Muscle of arm (tissue), 14 donors: ENCODE measurements around the gene SCGB1A1. TPM values are rescaled to one million over a fixed set of nuclear protein-coding genes. Genes with fewer than 3 reads are reported as not detected.
"Not testable (repeated sequence)": the region's sequence is repeated elsewhere in the genome, so short reads cannot be mapped to it uniquely, and the experiment has no call there.

Source experiments
- DNase-seq: peaks from one replicate; pipeline ENCODE4 v3.0.0-alpha.2; 2013
- long read RNA-seq, 11 donors: transcript quantifications; one replicate each; lab custom pipeline, GENCODE V29; 2026
- polyA plus RNA-seq, 12 donors: library from polyadenylated mRNA; unstranded; fragments of 120-200 nt; gene quantifications; one replicate each; pipeline ENCODE4 v1.2.1, GENCODE V29; 2013; ENCODE audit not compliant: insufficient read length in 12 of 12

The SCGB1A1 gene, protein sequence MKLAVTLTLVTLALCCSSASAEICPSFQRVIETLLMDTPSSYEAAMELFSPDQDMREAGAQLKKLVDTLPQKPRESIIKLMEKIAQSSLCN
- polyA plus RNA-seq: not detected
- long read RNA-seq, donor 1: 0 reads
- long read RNA-seq, donor 2: 0 reads
- long read RNA-seq, donor 3: 0 reads
- long read RNA-seq, donor 4: 0 reads
- long read RNA-seq, donor 5: 0 reads
- long read RNA-seq, donor 6: 0 reads
- long read RNA-seq, donor 7: 0 reads
- long read RNA-seq, donor 8: 0 reads
- long read RNA-seq, donor 9: 0 reads
- long read RNA-seq, donor 10: 0 reads
- long read RNA-seq, donor 11: 0 reads

DNA sequence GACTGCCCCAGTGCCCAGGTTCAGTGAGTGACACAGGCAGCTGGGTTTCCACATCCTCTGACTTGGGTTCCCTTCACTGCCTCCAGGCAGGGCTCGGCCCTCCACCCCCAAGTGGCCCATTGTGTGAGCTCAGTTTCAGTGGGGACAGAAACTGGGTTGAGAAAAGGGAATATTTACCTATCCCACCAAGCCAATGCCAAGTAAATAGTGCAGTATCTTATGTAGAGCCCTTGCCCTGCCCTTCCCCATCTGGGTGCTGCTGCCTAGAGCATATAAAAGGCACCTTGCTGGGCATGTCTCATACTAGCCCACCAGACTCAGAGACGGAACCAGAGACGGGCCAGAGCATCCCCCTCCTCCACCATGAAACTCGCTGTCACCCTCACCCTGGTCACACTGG lies at the start of gene SCGB1A1:
TSS of gene SCGB1A1 (plus strand) at position 301 of the 400 bp plus-strand sequence. CDS start at position 364, 63 bp downstream.
- no peak for DNase-seq

- DNase-seq: no peak
Measured at GRCh38 chr11:62370743-62371440, 47.9 kb upstream of the SCGB1A1 start.

- no peak for DNase-seq
Measured at GRCh38 chr11:62372871-62373270, 46.0 kb upstream of the SCGB1A1 start.

GRCh38 chr11:62373464-62374119 lies 45.2 kb upstream of the SCGB1A1 start:
- DNase-seq: no peak

DNA sequence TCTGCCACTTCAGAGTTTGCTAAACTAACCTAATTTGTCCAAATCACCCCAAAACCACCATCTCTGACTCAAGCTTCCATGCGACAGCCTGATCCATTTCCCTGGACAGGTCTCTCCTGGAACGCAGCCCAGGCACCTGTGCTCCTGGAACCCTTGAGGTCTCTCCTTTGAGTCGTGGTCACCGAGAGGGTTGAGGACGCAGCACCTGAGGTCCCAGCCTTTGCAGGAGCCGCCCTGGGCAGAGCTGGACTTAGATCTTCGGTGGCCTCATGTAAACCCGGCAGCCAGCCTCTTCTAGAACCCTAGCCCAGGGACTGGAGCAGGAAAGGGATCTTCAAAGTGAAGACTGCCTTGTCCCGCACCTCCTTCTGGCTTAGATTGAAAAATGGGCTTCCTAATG lies 44.0 kb upstream of the SCGB1A1 start:
- DNase-seq: no peak

GRCh38 chr11:62378459-62379063 lies 40.3 kb upstream of the SCGB1A1 start:
- DNase-seq: not testable (repeated sequence)

DNA sequence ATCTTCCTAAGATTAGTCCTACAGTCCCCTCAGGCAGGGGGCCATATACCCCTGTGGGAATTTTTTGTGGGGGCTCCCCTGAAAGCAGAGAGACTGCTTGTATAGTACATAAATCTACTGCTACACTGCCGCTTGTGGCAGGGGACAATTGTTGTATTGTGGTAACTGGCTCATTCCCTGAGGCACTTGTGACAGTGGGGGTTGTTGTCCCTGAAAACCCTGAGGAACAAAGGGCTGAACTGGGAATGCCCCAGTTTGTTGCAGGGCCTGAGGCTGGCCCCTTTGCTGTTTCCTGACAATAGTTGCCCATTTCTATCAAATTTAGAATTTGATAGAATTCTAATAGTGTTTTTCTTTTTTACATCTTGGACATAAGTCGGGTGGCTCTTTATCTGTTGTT lies 39.2 kb upstream of the SCGB1A1 start:
- DNase-seq: not testable (repeated sequence)

DNA sequence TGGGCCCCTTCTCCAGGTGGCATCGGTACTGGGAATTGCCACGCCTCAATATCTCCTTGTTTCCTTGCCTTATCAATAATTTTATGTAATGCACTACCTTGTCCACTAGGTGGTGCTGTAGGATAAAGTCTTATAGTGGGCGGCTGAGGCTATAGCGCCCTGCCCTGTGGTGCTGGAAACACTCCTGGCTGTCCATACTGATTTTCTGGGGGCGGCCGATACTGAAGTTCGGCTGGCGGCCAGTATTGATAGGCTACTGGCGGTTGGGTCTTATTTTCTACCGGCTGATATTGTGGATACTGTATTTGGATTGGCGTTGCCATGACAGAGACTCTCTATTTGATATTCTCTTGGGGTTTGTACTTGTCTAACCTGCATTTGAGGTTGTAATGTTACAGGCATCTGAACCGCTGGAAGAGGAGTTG lies 38.0 kb upstream of the SCGB1A1 start:
- peak; percentile 76 for DNase-seq

DNA sequence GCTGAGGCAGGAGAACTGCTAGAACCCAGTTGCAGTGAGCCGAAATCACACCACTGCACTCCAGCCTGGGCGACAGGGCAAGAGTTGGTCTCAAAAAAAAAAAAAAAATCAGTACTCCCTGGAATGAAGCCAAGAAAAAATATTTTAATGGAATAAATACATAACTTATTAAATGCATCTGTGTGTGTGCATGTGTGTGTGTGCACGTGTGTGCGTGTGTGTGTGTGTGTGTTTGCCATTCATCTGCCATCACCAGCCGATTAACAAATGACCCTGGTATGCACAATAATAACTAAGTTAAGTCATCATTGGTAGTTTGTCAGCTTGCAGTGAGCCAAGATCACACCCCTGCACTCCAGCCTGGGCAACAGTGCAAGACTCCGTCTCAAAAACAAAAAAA lies 35.0 kb upstream of the SCGB1A1 start:
- DNase-seq: no peak

DNA sequence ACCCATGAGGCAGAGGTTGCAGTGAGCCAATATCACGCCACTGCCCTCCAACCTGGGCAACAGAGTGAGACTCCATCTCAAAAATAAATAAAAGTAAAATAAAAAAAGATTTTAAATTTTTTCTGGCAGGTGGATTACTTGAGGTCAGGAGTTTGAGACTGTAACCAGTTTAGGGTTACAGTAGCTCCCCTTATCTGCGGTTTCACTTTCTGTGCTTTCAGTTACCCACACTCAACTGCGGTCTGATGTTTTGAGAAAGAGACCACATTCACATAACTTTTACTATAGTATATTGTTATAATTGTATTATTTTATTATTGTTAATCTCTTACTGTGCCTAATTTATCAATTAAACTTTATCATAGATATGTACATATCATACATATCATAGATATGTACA lies 32.8 kb upstream of the SCGB1A1 start:
- DNase-seq: not testable (repeated sequence)

- DNase-seq: no peak
Measured at GRCh38 chr11:62387381-62387780, 31.5 kb upstream of the SCGB1A1 start.

DNA sequence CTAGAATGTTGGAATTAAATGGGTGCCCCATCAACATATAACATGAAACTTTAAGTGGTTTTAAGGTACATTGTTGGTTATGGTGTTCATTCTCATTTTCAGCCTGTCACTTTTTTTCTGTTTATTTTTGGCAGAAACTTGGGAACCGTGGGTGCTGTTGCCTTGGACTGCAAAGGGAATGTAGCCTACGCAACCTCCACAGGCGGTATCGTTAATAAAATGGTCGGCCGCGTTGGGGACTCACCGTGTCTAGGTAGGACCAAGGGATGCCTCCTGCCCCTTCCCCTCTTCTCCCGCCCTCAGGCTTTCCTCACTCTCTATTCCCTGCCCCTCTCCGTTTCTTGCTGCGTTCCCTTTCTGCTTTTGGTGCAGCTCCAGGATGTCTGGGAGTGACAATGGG lies 29.8 kb upstream of the SCGB1A1 start:
- no peak for DNase-seq

- DNase-seq: no peak
Measured at GRCh38 chr11:62390237-62390636, 28.6 kb upstream of the SCGB1A1 start.

GRCh38 chr11:62390722-62391121 lies 28.1 kb upstream of the SCGB1A1 start:
- DNase-seq: no peak

DNA sequence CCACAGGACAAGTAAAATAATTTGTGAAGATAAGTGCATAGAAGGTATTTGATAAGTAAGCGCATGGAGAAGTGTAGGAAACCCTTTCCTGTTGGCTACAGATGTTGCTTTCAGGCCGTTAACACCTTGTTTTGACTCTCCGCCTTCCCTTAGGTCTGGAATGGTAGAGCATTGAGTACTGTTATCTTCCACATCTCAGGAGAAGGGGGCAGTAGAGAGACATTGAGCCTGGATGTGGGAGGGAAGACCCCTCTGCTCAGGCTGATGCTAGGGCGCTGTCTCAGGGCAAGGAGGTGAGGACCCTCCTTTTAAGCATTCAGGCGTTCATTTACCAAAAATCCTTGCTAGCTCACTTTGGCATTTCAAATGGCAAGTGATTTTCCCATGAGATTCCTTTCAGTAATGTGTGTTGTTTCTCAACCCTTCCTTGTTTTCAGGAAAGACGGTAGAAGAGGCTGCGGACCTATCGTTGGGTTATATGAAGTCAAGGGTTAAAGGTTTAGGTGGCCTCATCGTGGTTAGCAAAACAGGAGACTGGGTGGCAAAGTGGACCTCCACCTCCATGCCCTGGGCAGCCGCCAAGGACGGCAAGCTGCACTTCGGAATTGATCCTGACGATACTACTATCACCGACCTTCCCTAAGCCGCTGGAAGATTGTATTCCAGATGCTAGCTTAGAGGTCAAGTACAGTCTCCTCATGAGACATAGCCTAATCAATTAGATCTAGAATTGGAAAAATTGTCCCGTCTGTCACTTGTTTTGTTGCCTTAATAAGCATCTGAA lies 27.0 kb upstream of the SCGB1A1 start:
- no peak for DNase-seq

DNA sequence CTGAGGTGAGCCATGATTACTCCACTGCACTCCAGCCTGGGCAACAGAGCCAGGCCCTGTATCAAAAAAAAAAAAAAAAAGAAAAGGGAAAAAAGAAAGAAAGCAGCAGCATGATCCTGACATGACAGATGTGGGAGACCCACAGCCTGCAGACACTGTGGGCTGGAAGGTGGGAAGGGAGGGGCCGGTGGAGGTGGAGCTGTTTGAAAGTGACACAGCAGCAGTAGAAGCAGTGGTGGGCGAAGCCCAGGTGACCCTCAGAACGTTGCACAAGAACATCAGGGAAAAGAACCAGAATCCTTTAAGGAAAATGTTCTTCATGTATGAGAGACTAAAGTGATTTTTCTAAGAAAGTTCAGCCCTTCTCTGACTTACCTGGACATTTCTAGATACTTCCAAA lies 26.3 kb upstream of the SCGB1A1 start:
- DNase-seq: no peak

- no peak for DNase-seq
Measured at GRCh38 chr11:62393061-62393611, 25.7 kb upstream of the SCGB1A1 start.

DNA sequence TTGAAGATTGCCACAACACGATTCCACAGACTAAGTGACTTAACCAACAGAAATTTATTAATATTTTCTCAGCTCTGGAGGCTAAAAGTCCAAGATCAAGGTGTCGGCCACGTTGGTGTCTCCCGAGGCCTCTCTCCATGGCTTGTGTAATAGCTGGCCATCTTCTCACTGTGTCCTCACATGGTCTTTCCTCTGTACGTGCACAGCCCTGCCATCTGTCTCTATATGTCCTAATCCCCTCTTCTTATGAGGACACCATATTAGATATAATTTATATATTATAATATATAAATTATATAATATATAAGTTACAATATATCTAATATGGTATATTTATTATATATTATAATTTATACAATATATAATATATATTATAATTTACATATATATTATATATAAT lies 25.1 kb upstream of the SCGB1A1 start:
- no peak for DNase-seq

GRCh38 chr11:62394825-62395538 lies 23.9 kb upstream of the SCGB1A1 start:
- DNase-seq: peak; percentile 91

GRCh38 chr11:62395885-62396551 lies 22.8 kb upstream of the SCGB1A1 start:
- no peak for DNase-seq
